Retinal pigment epithelial cell (primary cell): ENCODE data around the gene COMT.
A peak's percentile ranks its signal among the peaks of the same experiment; 100 is the strongest.

Experiments
- DNase-seq: peaks from one replicate; pipeline ENCODE4 v3.0.0-alpha.2; 2010; ENCODE audit warnings: low read depth
- H3K4me3 ChIP-seq: 2 replicates; pipeline ENCODE4 v1.5.1; 2011; ENCODE audit warnings: mild to moderate bottlenecking, low read length, control low read depth, moderate library complexity
- TF ChIP-seq, protein P1 (sequence below): conservative IDR thresholded peaks from 2 replicates; pipeline ENCODE4 v1.5.1; 2011; ENCODE audit warnings: low read depth, low read length, control low read depth, inconsistent platforms

Gene COMT

DNA sequence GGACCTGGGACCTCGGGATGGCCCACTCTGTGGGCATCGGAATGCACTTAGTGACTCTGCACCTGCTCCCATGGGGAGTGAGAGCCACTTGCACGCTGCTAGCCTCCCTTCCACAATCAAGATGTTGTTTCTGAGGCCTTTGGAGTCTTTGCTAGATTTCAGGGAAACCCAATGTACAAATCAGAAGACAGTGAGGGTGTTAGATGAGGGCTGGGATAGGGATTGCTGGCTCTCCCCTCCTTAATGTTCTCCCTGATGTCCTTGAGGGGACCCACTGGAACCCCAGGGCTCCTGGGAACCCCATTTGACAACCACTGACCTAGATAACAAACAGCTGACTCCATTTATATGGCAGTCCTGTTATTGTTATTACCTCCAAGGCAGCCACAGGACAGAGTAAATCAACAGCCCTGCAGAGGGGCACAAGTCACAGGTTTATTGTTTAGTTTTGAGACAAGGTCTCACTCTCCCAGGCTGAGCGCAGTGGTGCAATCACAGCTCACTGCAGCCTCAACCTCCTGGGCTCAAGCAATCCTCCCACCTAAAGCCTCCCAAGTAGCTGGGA, 31.3 kb upstream of the COMT start:
- no peak for DNase-seq
- TF ChIP-seq, protein P1, sequence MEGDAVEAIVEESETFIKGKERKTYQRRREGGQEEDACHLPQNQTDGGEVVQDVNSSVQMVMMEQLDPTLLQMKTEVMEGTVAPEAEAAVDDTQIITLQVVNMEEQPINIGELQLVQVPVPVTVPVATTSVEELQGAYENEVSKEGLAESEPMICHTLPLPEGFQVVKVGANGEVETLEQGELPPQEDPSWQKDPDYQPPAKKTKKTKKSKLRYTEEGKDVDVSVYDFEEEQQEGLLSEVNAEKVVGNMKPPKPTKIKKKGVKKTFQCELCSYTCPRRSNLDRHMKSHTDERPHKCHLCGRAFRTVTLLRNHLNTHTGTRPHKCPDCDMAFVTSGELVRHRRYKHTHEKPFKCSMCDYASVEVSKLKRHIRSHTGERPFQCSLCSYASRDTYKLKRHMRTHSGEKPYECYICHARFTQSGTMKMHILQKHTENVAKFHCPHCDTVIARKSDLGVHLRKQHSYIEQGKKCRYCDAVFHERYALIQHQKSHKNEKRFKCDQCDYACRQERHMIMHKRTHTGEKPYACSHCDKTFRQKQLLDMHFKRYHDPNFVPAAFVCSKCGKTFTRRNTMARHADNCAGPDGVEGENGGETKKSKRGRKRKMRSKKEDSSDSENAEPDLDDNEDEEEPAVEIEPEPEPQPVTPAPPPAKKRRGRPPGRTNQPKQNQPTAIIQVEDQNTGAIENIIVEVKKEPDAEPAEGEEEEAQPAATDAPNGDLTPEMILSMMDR, result no peak
- H3K4me3 ChIP-seq, result no peak overlapping the region

DNA sequence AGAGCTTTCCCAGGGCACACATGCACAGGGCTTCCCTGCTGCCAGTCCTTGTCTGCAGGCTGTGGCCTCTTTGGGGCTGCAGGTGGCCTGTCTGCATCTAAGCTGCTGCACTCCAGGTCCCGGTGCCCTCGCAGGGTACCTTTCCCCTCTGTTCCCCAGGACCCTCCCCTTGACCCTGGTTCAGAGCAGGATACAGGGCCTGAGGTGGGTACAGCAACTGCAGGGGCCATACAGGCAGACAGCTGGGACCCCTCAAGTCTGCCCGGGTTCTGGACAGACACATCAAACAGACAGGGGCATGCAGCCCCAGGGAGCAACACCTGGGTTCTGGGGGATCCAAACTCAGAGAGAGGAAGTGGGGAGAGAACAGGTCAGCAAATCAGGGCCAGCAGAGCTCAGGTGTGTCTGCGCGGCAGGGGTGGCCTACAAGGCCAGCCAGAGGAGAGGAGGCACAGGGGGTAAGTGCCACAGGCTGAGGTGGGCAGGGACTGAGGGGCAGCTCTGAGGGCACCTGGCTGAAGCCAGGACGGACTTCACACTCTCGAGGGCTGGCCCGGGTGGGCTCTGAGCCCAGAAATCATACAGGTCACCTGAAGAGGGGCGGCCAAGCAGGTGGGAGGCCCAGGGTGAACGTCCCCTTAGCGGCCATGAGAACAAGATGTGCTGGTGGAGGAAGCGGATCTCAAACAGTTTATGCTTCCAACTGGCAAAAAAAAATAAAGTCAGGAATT, 29.9 kb upstream of the COMT start:
- H3K4me3 ChIP-seq, result no peak overlapping the region
- TF ChIP-seq, protein P1, result no peak
- no peak for DNase-seq

DNA sequence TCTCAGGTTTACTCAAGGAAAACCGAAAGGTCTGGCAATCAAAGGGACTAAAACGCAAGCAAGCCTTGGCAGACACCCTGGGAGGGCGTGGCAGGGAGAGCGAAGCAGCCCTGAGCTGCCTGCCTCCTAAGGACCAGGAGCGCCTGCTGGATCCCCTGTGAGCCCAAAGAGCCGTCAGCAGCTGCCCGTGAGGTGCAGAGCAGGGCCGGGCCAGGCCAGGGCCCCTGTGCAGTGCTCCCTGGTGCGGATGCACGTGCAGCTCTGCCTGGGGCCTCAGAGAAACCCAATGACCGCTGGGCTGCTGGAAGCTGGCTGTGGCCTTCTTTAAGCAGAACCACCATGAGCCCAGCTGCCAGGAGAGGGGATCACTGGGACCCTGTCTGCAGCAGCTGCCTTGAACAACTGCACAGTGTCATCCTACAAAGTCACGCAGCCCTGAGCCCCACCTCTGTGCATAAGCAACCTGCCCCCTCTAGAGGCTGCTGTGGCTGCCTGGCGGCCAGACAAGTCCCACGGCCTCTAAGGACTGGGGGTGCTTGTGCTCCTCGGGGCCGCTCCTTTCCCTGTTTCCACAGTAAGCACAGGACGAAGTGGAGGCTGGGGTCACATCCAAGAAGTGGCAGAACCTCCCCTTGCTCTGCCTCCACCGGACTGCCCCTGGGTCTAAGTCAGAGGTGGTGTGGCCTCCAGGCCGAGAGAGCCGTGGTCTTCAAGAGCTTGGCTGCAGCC, 29.1 kb upstream of the COMT start:
- DNase-seq, result no peak
- TF ChIP-seq, protein P1, result peak; percentile 6
- H3K4me3 ChIP-seq, result no peak overlapping the region

DNA sequence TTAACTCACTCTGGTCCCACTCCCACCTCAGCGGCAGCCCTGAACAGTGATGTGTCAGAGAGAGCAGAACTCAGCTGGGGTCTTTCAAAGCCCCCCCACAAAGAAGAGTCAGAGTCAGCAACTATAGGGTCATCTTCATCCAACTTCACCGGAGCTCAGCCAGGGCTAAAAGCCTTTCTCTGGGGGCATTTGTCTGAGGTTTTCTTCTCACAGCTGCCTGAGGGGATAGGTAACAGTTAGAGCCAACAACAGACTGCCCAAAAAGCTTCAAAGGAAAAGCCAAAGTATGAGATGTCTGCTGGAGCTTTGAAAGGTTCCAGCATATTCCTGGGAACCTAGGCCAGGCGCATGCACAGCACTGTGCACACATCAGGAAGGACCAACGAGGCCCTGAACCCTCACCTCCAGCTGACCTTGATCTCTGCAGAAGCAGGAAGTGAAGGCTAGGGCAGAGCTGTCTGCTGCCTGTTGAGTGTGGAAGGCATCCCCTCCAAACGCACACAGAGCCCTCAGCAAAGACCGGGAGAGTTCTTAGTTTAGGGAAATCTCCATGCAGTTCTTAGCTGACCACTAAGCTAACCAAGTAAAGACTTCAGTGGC, 28.1 kb upstream of the COMT start:
- no peak for DNase-seq
- H3K4me3 ChIP-seq, result no peak overlapping the region
- TF ChIP-seq, protein P1, result no peak

DNA sequence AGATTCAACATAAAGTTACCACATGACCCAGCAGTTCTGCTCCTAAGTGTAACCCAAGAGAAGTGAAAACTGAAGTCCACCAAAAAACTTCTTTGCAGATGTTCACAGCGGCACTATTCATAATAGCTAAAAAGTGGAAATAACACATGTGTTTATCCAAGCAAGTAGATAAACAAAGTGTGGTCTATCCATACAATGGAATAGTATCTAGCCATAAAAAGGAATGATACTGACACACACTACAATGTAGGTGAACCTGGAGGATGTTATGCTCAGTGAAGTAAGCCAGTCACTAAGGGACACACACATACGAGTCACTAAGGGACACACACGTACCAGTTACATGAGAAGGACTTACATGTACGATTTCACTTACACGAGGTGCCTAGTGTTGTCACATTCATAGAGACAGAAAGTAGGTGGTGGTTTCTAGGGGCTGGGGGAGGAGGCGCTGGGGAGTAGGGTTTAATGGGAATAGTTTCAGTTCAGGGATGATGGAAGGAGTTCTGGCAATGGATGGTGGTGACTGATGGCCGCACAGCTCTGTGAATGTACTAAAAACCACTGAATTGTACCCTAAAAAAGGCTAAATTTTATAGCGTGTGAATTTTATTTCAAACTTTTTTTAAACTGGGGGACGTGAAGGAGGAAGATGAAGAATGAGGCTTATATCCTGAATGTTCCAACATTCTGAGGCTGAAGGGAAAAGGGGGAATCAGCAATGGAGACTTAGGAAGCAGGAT, 27.2 kb upstream of the COMT start:
- TF ChIP-seq, protein P1, result no peak
- no peak for DNase-seq
- no peak overlapping the region for H3K4me3 ChIP-seq

DNA sequence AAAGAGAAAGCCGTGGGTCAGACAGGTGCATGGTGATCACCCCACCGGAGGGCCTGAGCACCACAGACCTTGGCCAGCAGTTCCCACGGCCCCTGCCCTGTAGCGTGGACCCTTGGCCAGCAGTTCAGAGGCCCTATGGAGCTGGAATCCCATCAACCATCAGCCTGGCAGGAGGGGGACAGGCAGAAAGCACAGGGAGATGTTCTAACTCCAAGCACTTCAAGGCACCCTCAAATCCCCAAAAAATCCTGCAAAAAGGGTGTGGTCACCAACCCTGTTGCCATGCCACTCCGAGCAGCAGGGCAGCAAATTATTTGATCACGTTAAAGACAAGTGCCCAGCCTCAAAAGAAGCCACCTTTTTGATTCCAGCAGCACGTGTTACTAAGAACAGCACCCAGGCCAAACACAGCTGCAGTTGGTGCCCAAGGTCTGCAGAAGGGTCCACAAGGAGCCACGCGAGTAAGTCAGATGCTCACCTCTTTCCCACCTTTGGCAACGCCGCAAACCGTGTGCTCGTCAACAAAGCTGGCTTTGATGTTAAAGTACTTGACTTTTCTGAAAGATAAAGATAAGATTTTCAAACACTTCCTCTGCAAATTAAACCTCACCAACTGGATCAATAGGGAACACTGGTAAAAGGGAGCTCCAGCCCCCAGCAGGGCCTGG, 26.2 kb upstream of the COMT start:
- TF ChIP-seq, protein P1, result no peak
- no peak overlapping the region for H3K4me3 ChIP-seq
- DNase-seq, result no peak
